HG03135 (cell line): ENCODE results near the gene ANKHD1.

Experiments used
- ATAC-seq: cut with Tn5 transposase; IDR thresholded peaks from one replicate; pipeline ENCODE4 v1.9.1; 2021; ENCODE audit warnings: mild to moderate bottlenecking, moderate library complexity; ENCODE audit not compliant: unreplicated experiment

ANKHD1 gene, protein sequence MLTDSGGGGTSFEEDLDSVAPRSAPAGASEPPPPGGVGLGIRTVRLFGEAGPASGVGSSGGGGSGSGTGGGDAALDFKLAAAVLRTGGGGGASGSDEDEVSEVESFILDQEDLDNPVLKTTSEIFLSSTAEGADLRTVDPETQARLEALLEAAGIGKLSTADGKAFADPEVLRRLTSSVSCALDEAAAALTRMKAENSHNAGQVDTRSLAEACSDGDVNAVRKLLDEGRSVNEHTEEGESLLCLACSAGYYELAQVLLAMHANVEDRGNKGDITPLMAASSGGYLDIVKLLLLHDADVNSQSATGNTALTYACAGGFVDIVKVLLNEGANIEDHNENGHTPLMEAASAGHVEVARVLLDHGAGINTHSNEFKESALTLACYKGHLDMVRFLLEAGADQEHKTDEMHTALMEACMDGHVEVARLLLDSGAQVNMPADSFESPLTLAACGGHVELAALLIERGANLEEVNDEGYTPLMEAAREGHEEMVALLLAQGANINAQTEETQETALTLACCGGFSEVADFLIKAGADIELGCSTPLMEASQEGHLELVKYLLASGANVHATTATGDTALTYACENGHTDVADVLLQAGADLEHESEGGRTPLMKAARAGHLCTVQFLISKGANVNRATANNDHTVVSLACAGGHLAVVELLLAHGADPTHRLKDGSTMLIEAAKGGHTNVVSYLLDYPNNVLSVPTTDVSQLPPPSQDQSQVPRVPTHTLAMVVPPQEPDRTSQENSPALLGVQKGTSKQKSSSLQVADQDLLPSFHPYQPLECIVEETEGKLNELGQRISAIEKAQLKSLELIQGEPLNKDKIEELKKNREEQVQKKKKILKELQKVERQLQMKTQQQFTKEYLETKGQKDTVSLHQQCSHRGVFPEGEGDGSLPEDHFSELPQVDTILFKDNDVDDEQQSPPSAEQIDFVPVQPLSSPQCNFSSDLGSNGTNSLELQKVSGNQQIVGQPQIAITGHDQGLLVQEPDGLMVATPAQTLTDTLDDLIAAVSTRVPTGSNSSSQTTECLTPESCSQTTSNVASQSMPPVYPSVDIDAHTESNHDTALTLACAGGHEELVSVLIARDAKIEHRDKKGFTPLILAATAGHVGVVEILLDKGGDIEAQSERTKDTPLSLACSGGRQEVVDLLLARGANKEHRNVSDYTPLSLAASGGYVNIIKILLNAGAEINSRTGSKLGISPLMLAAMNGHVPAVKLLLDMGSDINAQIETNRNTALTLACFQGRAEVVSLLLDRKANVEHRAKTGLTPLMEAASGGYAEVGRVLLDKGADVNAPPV (N-terminal part only)

DNA sequence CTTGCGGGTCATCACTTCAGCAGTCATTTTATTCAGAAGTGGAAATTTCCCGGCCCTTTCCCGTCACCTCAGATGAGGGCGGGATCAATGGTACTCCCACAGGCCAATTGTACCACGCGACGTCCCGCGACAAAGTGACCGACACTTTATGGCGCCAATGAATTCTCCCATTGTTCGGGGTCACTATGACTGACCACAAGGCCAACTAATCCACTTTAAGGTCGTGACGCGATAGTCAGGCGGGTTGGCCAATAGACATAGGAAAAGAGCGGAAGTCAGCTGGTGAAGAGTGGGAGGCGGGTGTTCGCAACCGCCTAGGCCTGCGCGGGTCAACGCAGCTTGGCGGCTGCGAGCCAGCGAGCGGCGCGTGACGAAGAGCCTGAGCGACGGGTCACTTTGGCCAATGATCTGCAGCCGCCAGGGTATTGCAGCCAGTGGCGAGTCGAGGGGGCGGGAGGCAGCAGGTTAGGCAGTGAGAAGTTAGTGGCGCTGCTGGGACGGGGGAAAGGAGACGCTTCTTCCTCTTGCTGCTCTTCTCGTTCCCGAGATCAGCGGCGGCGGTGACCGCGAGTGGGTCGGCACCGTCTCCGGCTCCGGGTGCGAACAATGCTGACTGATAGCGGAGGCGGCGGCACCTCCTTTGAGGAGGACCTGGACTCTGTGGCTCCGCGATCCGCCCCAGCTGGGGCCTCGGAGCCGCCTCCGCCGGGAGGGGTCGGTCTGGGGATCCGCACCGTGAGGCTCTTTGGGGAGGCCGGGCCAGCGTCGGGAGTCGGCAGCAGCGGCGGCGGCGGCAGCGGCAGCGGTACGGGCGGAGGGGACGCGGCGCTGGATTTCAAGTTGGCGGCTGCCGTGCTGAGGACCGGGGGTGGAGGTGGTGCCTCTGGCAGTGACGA, at the start of gene ANKHD1:
Gene ANKHD1 (plus strand): TSS at position 472 of the 896 bp plus-strand sequence. CDS start 135 bp downstream, at position 607.
- ATAC-seq: peak; percentile 85

DNA sequence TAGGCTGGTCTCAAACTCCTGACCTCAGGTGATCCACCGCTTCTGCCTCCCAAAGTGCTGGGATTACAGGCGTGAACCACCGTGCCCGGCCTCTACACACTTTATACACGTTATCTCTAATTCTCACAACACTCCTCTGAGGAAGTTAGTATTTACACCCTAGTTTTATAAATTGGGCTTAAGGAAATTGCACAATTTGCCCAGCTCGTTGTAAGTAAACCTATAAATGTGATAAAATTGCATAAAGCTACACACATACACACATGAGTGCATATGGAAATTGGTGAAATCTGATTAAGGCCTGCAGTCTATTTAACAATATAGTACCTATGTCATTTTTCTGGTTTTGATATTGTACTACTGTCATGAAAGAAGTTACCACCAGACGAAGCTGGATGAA, 46.1 kb upstream of the ANKHD1 start:
- ATAC-seq: no peak

DNA sequence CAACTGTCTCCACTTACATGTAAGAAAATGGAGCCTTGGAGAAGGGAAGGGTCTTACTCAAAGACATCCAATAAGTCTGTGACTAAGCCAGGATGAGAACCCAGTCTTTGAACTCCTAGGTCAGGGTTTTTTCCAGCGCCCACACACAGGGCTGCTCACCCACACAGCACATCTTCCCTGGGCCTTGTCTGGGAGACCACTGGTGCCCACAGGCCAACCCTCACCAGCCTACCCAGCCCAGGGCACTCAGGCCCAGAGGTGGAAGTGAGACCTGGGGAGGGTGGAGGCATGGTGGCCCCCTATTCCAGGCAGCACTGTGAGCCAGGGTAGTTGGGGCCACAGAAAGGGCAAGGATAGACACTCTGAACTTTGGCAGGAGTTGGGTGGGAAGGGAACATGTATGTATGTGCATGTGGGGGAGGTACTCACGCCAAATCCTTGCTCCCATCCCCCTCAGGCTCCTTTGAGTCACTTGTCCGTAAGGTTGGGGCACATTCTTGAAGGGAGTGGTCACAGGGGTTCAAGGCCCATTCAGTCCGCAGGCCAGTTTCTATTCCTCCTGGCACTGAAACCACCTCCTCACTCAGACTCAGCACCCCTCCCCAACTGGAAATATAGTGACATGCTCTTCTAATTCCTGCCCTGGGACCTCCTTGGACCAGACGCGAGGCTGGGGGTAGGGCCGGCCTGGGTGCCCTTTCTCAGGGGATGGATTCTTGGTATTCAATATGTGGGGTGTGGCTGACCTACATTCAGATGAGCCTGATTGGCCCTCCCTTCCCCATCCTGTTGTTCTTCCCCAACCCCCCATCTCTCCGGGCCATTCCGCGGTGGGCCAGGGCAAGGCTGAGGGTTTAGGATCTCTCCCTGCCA, 44.5 kb upstream of the ANKHD1 start:
- peak; percentile 22 for ATAC-seq

DNA sequence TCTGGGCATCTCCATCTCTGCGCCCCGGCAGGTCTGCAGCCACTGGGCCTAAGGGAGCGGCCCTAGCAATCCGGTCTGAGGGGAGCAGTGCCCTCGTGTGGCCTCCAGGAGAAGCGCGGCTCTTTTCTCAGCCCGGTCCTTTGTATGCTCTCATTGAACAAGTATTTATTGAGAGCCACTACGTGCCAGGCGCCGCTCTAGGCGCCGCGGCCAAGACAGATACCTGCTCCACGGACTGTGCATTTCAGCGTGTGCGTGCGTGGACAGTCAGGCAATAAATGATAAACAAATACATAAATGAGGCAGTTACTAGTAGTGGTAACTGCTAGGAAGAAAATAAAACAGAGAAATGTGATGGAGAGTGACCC, 43.9 kb upstream of the ANKHD1 start:
- peak; percentile 93 for ATAC-seq

DNA sequence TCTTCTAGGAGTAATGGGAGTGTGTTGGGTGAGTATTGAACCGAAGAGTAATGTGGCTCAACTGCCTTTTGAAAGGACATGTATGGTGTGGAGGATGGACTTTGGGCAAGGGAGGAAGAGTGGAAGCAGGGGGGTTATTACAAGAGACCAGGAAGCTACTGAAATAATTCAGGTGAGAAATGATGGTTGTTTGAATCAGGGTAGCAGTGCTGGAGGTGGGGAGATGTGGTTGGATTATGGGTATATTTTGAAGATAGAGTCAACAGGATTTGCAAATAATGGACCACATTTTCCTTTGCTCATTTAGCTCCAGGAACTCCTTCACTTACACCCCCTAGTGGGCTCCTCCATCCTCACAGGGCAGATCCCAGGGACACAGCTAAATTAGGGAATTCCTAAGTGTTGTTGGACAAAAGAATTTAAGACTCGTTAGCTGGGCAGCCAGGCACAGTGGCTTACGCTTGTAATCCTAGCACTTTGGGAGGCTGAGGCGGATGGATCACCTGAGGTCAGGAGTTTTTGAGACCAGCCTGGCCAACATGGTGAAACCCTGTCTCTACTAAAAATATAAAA, 42.8 kb upstream of the ANKHD1 start:
- ATAC-seq: no peak

DNA sequence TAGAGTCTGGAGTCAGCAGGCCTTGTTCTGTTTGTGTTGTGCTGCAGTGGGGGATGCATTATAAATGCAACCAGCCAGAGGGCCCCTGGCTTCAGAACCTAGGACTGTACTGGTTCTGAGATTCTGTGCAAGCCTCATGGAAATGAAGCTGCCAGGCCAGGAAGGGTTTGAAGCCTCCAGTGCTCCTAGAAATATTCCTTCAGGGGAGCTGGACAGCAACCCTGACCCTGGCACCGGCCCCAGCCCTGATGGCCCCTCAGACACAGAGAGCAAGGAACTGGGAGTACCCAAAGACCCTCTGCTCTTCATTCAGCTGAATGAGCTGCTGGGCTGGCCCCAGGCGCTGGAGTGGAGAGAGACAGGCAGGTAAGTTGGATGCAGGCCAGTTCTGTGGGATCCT, 41.5 kb upstream of the ANKHD1 start, which contains the start of gene SLC4A9:
Gene SLC4A9 (plus strand): TSS at position 94 of the 400 bp plus-strand sequence. CDS start 43 bp downstream, at position 137.
- no peak for ATAC-seq

DNA sequence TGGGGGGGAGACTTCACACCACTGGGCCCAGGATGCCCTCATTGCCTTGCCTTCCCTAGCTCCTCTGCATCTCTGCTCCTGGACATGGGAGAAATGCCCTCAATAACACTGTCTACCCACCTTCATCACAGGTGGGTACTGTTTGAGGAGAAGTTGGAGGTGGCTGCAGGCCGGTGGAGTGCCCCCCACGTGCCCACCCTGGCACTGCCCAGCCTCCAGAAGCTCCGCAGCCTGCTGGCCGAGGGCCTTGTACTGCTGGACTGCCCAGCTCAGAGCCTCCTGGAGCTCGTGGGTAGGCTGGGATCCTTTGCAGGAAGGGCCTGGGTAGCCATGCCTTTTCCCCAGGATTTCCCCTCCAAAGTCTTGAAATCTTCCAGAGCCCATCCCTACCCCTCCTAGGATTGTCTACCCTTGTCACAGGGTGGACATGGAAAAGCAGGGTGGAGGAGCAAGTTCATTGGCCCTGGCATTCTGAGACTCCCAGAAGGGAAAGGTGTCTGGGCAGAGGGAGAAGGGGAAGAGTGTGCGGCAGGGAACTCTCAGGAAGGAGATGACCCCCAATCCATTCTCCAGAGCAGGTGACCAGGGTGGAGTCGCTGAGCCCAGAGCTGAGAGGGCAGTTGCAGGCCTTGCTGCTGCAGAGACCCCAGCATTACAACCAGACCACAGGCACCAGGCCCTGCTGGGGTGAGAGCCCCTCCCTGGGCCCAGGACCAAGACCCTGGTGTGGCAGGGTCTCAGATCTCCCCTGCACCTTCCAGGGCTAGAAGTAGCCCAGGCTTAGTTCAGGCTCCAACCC, 40.8 kb upstream of the ANKHD1 start:
- no peak for ATAC-seq

DNA sequence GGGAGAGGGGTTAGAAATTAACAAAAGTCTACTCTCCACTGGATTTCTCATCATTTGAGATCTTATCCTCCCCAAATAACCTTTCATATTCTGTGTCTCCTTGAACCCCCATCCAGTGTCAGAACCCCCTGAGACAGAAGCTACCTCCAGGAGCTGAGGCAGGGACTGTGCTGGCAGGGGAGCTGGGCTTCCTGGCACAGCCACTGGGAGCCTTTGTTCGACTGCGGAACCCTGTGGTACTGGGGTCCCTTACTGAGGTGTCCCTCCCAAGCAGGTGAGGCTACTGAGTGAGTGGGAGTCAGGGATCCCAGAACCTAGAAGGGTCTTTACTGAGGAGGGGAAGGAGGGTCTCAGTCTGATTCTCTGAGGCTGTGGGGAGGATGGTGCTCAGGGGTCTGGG, 39.7 kb upstream of the ANKHD1 start:
- no peak for ATAC-seq

DNA sequence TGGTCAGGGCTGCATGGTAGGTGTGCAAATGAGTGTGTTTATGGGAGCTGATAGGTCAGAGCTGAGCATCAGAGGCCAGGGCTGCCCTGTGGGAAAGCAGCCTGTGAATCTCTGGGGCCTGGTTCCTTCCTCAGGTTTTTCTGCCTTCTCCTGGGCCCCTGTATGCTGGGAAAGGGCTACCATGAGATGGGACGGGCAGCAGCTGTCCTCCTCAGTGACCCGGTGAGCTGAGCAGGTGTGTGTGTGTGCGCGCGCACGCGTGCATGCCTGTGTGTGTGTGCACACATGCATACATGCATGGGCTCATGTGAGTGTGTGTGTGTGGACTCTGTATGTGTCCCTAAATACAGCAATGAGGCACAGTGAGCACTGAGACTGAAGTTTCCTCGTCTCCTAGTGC, 39.3 kb upstream of the ANKHD1 start:
- ATAC-seq: no peak

DNA sequence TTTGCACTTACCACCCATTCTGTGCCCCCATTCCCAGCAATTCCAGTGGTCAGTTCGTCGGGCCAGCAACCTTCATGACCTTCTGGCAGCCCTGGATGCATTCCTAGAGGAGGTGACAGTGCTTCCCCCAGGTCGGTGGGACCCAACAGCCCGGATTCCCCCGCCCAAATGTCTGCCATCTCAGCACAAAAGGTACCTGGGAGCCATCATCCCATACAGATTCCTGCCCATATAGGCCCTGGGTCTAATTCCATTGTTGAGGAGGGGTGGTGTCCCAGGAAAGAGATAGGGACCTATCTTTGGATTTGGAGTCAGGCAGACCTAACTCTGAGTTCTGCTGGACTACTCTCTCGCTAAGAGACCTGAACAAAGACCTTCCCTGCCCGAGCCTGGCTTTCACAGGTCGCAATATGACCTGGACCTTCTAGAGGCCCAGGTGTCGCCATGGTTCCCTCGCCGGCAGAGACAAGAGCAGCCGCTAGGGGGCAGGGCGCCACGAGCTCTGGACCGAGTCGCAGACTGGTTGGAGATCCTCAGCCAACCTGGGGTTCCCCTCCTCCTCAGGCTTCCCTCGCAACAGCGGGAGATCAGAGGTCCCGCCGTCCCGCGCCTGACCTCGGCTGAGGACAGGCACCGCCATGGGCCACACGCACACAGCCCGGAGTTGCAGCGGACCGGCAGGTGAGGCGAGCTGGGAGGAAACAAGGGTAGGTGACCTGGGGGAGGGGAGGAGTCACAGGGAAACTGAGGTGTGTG, 38.6 kb upstream of the ANKHD1 start:
- ATAC-seq: peak; percentile 88

DNA sequence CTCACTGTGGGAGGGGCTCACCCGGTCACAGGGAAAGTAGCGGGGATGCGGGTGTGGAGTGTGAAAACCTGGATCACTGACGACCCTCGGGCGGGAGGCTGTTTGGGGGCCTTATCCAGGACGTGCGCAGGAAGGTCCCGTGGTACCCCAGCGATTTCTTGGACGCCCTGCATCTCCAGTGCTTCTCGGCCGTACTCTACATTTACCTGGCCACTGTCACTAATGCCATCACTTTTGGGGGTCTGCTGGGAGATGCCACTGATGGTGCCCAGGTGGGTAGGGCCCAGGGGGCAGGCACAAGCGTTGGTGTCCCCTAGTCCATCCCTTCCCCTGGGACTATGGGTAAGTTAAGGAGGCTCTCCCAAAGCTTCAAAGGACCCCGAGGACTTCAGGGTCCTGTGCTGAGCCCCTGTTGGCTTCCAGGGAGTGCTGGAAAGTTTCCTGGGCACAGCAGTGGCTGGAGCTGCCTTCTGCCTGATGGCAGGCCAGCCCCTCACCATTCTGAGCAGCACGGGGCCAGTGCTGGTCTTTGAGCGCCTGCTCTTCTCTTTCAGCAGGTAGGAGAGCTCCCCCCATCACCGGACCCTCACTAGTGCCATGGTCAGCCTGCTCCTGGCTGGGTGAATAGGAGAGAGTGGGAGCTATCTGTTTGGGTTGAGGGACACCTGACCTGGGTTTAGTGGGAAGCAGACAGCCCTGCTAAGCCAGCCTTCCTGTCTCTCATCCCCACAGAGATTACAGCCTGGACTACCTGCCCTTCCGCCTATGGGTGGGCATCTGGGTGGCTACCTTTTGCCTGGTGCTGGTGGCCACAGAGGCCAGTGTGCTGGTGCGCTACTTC, 37.8 kb upstream of the ANKHD1 start:
- no peak for ATAC-seq

DNA sequence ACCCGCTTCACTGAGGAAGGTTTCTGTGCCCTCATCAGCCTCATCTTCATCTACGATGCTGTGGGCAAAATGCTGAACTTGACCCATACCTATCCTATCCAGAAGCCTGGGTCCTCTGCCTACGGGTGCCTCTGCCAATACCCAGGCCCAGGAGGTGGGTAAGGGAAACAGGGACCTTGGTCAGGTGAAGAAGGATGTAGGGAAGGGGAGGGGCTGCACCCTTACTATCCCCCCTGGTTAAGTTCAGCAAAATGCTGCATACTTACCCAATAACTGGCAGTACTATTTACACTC, 37.2 kb upstream of the ANKHD1 start:
- ATAC-seq: no peak

DNA sequence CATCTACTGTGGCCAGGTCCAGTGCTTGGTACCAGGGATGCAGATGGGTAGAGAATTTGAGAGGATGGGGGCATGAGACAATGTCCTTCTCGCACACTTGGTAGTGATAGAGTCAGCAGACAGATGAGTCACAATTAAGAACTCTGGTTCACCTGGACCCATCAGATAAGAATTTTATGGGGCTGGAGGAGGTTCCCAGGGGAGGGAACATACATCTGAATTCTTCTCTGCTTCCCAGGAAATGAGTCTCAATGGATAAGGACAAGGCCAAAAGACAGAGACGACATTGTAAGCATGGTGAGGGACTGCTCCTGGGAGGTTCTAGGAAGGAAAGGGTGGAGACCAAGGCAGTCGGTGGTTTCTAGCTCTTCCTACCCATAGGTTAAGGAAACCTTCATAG, 36.4 kb upstream of the ANKHD1 start:
- ATAC-seq: no peak

DNA sequence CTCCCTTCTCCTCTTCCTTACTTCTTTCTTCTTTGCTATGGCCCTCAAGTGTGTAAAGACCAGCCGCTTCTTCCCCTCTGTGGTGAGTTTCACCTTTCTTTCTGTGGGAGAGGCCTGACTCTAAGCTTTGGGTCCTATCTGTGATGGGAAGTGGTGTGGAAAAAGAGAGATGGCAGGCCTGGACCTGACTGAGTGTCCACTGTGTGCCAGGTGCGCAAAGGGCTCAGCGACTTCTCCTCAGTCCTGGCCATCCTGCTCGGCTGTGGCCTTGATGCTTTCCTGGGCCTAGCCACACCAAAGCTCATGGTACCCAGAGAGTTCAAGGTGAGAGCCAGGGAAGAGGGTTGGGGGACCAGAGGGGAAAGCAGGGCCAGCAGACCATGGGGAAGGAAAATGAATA, 35.7 kb upstream of the ANKHD1 start:
- ATAC-seq: no peak

DNA sequence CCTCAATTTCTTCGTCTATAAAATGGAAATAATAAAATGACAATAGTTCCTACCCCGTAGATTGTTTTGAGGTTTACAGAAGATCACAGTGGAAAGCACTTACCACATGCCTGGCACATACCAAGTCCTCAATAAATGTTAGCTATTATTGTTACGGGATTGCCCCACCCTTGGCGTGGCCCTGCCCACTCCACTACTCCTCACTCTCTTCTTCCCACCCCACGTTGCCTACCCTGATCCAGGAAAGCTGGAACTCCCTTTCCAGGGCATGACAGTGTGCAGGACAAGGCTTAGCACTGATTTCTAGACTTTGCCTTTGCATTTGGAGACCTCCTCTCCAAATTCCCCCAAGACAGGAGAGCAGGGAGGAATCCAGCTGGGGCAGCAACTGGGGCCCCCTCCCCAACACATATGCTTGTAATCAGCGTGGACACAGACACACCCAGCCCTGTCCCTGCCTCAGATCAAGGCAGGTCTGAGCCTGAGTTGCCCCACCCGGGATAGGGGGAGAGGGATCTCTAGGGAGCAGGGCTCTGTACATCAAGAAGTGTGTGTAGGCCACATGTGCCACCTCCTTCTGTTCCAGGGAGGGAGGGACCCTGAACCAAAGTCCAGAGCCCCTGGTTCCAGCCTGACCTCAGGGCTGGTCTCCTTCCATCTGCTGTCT, 34.9 kb upstream of the ANKHD1 start:
- no peak for ATAC-seq
